ENCODE data around the gene PLXNA4.

- TF ChIP-seq CTCF (IDR thresholded peaks at IDR 0.05) = no peak
- no peak for TF ChIP-seq POLR2A (IDR thresholded peaks at IDR 0.05)
- no peak for TF ChIP-seq POLR2AphosphoS5 (IDR thresholded peaks at IDR 0.05)
Measured at GRCh38 chr7:132100981-132101380, 475.3 kb downstream of the PLXNA4 start.

Measured in prostate gland (tissue), 2 donors.